Astrocyte (in vitro differentiated cells and primary cell): ENCODE measurements around the gene PDE1A.

Experiments used
- CTCF ChIP-seq: IDR thresholded peaks from 2 replicates; pipeline ENCODE4 v1.5.1; 2011; ENCODE audit warnings: low read depth, mild to moderate bottlenecking, inconsistent platforms, low read length, moderate library complexity; ENCODE audit not compliant: insufficient read depth
- EZH2 ChIP-seq: IDR thresholded peaks from 2 replicates; pipeline ENCODE4 v1.6.1; 2012; ENCODE audit warnings: mild to moderate bottlenecking, low read length, inconsistent platforms; ENCODE audit not compliant: insufficient read depth

- TF ChIP-seq EZH2, result no peak
- TF ChIP-seq CTCF, result no peak
These were observed 245.5 kb downstream of the PDE1A start for GRCh38 chr2:182181381-182181780.
